Muscle layer of colon (tissue), 2 donors: ENCODE results near the gene IL17REL.

ENCODE experiments used
- H3K27ac ChIP-seq: one replicate; pipeline ENCODE4 v1.7.0; 2013; ENCODE audit warnings: low read depth, mild to moderate bottlenecking, low read length, moderate library complexity
- H3K27me3 ChIP-seq, 2 donors: one replicate each; pipeline ENCODE4 v1.7.0; 2013; ENCODE audit warnings: low read length in 2 of 2, mild to moderate bottlenecking in 2 of 2; ENCODE audit not compliant: insufficient read depth in 2 of 2, control insufficient read depth in 1 of 2
- H3K36me3 ChIP-seq: one replicate; pipeline ENCODE4 v1.7.0; 2013; ENCODE audit warnings: mild to moderate bottlenecking, low read length; ENCODE audit not compliant: insufficient read depth
- H3K4me1 ChIP-seq: one replicate; pipeline ENCODE4 v1.7.0; 2013; ENCODE audit warnings: mild to moderate bottlenecking, low read length; ENCODE audit not compliant: insufficient read depth
- H3K4me3 ChIP-seq, 2 donors: one replicate each; pipeline ENCODE4 v1.7.0; 2013; ENCODE audit warnings: low read length in 2 of 2, low read depth in 1 of 2, mild to moderate bottlenecking in 1 of 2, moderate library complexity in 1 of 2
- H3K9ac ChIP-seq: one replicate; pipeline ENCODE4 v1.7.0; 2013; ENCODE audit warnings: low read length
- H3K9me3 ChIP-seq: one replicate; pipeline ENCODE4 v1.7.0; 2013; ENCODE audit warnings: mild to moderate bottlenecking, low read length
- donor health status: abdominal sarcoma.
- donor health status: Adenocarcinoma of cecum.

IL17REL gene

DNA sequence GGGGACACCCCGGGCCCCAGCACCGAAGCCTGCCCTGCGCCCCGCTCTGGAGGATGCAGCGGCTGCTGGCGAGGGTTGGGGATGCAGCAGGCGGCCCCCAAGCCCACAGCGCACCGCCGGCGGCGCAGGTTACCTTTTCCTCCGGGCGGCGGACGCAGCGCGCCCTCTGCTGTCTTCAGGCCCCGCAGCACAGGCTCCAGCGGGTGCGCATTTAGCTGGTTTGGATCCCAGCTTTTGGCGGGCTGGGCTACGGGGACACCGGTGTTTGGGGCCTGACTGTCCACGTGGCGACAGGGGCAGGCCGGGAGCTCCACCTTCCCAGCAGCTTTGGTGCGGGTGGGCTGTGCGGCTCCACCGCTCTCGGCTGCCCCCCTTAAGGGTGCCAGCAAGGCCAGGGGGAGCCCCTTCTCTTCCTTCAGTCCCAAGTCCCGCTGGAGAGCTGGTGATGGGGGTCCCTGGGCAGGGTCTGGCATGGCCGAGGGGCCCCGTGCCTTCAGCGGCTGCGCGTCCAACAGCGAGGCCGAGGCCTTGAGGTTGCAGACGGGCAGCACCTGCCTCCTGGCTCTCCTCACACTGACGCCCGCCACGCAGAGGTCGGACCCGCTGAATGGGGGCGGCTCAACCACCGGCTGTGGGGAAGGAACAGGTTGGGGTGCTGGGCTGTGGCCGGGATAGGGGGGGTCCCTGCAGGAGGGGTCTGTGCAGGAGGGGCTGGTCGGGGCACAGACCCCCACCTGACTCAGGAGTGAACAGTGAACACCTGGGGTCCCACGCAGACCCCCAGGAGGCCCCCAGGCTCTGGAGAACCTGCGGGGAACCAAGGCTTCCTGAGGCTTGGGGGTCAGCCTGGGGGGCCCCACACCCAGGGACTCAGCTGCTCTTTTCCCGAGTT is 18.0 kb upstream of the IL17REL start:
- Histone ChIP-seq H3K27ac (no peak overlapping the region), H3K4me3 (no peak overlapping the region), H3K4me1 (no peaks in the 10 kb centered on the region), H3K9ac (no peak overlapping the region), H3K36me3 (no peaks in the 10 kb centered on the region), H3K9me3 (no peaks in the 10 kb centered on the region), H3K27me3 (peaks cover 0 to 41% of the 10 kb centered on the region in 2 donors)

DNA sequence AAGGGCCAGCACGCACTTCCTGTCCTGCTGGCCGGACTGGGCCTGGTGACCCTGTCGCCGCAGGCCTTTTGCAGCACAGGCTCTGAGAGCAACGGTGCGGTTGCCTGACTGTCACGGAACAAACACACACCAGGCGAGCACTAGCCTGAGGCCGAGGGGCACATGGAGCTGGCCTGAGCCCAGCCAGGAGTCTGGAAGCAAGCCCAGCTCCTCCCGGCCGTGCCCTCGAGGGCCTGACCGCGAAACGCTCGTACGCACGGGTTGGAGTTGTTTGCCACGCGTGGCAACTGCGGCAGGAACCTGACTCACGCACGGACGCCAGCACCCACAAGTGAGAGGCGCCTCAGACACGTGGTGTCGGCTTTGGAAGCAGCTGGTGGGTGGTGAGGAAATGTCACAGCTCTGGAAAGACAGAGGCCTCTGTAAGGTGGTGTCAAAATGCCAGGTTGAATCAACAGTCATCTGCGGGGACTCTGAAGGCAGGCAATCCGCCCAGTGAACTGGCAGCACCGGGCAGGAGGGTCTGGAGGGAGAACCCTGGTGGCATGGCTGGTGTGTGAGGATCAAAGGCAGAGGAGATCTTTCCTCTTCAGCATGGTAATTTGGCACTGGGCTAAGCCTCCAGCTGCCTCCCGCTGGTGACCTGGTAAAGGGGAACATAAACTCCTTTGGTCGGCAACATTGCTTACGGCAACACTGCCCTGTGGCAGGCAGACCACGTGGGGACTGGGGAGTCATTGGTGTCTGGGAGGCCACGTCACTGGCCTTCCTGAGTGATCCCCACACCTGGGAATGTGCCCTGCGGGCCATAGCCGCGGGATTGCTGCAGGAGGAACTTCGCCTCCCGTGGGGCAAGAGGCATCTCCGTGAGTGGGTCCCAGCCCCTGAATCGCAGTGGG is 15.3 kb upstream of the IL17REL start:
- H3K27ac ChIP-seq, result no peak overlapping the region
- H3K27me3 ChIP-seq, result peaks cover 0 to 41% of the 10 kb centered on the region in 2 donors
- H3K9ac ChIP-seq, result no peak overlapping the region

GRCh38 chr22:50025993-50026392 is 13.4 kb upstream of the IL17REL start:
- H3K4me3 ChIP-seq, result no peak overlapping the region
- H3K4me1 ChIP-seq, result no peaks in the 10 kb centered on the region
- H3K27ac ChIP-seq, result no peak overlapping the region
- no peak overlapping the region for H3K9ac ChIP-seq
- H3K27me3 ChIP-seq, result peaks cover 0 to 31% of the 10 kb centered on the region in 2 donors
- H3K9me3 ChIP-seq, result no peaks in the 10 kb centered on the region
- no peaks in the 10 kb centered on the region for H3K36me3 ChIP-seq

More for the DNA sequence above, 15.3 kb upstream of the IL17REL start:
- H3K36me3 ChIP-seq, result no peaks in the 10 kb centered on the region
- H3K4me1 ChIP-seq, result no peaks in the 10 kb centered on the region
- H3K9me3 ChIP-seq, result no peaks in the 10 kb centered on the region
- H3K4me3 ChIP-seq, result no peak overlapping the region

DNA sequence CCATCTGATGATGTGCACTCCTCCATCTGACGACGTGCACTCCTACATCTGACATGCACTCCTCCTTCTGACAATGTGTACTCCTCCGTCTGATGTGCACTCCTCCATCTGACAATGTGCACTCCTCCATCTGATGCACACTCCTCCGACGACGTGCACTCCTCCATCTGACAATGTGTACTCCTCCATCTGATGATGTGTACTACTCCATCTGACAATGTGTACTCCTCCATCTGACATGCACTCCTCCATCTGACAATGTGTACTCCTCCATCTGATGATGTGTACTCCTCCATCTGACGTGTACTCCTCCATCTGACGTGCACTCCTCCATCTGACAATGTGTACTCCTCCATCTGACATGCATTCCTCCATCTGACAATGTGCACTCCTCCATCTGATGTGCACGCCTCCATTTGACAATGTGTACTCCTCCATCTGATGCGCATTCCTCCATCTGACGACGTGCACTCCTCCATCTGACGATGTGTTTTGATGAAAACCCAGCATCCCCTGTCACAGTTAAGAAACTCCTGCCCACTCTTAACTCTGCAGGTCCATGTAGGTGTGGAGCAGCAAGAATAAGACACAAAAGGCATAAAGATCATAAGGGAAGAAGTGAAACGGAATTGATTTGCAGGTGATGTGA is 9.7 kb upstream of the IL17REL start:
- Histone ChIP-seq H3K9me3 (no peaks in the 10 kb centered on the region), H3K27me3 (peaks cover 0 to 13% of the 10 kb centered on the region in 2 donors)

DNA sequence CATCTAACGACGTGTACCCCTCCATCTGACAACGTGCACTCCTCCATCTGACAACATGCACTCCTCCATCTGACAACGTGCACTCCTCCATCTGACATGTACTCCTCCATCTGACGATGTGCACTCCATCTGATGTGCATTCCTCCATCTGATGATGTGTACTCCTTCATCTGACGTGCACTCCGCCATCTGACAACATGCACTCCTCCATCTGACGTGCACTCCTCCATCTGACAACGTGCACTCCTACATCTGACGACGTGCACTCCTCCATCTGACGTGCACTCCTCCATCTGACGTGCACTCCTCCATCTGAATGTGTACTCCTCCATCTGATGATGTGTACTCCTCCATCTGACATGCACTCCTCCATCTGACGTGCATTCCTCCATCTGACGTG is 8.0 kb upstream of the IL17REL start:
- H3K36me3 ChIP-seq, result no peaks in the 10 kb centered on the region
- H3K9ac ChIP-seq, result no peak overlapping the region
- H3K27me3 ChIP-seq, result peaks cover 0 to 23% of the 10 kb centered on the region in 2 donors
- no peak overlapping the region for H3K27ac ChIP-seq
- H3K9me3 ChIP-seq, result no peaks in the 10 kb centered on the region
- no peaks in the 10 kb centered on the region for H3K4me1 ChIP-seq
- no peak overlapping the region for H3K4me3 ChIP-seq

More for the DNA sequence above, 9.7 kb upstream of the IL17REL start:
- H3K4me3 ChIP-seq, result no peak overlapping the region
- H3K27ac ChIP-seq, result no peak overlapping the region
- H3K4me1 ChIP-seq, result no peaks in the 10 kb centered on the region
- no peak overlapping the region for H3K9ac ChIP-seq
- H3K36me3 ChIP-seq, result no peaks in the 10 kb centered on the region

- no peak overlapping the region for H3K27ac ChIP-seq
- H3K27me3 ChIP-seq, result peaks cover 0 to 30% of the 10 kb centered on the region in 2 donors
- H3K36me3 ChIP-seq, result no peaks in the 10 kb centered on the region
- H3K4me3 ChIP-seq, result no peak overlapping the region
- H3K9me3 ChIP-seq, result no peaks in the 10 kb centered on the region
- no peaks in the 10 kb centered on the region for H3K4me1 ChIP-seq
- H3K9ac ChIP-seq, result no peak overlapping the region
These were observed 6.8 kb upstream of the IL17REL start for GRCh38 chr22:50019316-50019715.

GRCh38 chr22:50018608-50019285 is 6.2 kb upstream of the IL17REL start:
- Histone ChIP-seq H3K9ac (no peak overlapping the region), H3K27me3 (peaks cover 0 to 36% of the 10 kb centered on the region in 2 donors), H3K4me1 (no peaks in the 10 kb centered on the region), H3K27ac (no peak overlapping the region), H3K4me3 (no peak overlapping the region), H3K9me3 (no peaks in the 10 kb centered on the region), H3K36me3 (no peaks in the 10 kb centered on the region)

GRCh38 chr22:50017701-50018224 is 5.2 kb upstream of the IL17REL start:
- Histone ChIP-seq H3K9ac (no peak overlapping the region), H3K36me3 (no peaks in the 10 kb centered on the region), H3K4me1 (no peaks in the 10 kb centered on the region), H3K27ac (no peak overlapping the region), H3K4me3 (no peak overlapping the region), H3K27me3 (peaks cover 0 to 46% of the 10 kb centered on the region in 2 donors), H3K9me3 (no peaks in the 10 kb centered on the region)

DNA sequence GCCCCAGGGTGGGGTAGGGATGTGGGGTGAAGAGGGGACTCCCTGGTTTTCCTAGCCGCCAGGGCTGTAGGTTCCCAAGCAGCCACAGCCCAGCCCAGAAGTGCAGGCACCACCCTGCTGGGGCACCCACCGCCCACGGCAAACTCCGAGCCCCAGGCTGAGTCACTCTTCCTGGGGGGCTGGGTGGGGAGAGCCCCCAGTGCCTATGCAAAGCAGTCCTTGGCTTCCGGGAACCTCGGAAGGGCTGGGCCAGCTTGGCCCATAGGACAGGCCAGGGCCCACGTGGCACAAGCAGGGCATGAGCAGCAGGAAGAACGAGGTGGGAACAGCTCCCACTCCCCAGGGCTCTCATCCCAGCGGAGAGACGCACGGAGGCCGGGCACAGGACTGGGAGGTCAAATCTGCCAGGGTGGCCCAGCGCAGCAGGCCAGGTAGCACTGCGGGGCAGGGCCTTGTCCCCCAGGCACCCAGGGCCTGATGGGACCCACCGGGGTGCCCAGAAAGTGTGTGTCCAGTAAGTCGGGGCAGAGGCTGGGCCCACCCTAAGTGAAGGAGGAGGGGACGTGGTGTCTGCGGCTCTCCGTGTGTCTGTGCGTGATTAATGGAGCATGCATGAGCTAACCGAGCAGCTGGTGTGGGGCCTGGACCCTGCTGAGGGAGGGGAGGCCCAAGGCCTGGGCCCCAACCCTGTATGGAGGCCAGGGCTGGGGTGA is 4.6 kb upstream of the IL17REL start:
- H3K27ac ChIP-seq, result no peak overlapping the region
- no peaks in the 10 kb centered on the region for H3K36me3 ChIP-seq
- H3K4me1 ChIP-seq, result no peaks in the 10 kb centered on the region
- no peaks in the 10 kb centered on the region for H3K9me3 ChIP-seq
- no peak overlapping the region for H3K4me3 ChIP-seq
- H3K27me3 ChIP-seq, result peaks cover 2 to 52% of the 10 kb centered on the region in 2 donors
- H3K9ac ChIP-seq, result no peak overlapping the region

- Histone ChIP-seq H3K36me3 (no peaks in the 10 kb centered on the region), H3K9ac (no peak overlapping the region), H3K4me1 (no peaks in the 10 kb centered on the region), H3K27ac (no peak overlapping the region), H3K9me3 (no peaks in the 10 kb centered on the region), H3K4me3 (no peak overlapping the region), H3K27me3 (peaks cover 3 to 59% of the 10 kb centered on the region in 2 donors)
These were observed 3.9 kb upstream of the IL17REL start for GRCh38 chr22:50016308-50016987.
